ENCODE results near the gene SMG1.

Gene SMG1

GRCh38 chr16:18816286-18816685 is 109.9 kb downstream of the SMG1 start:
- no peak overlapping the region for H3K27ac ChIP-seq
- TF ChIP-seq CTCF (conservative IDR thresholded peaks at IDR 0.05) (no peak), ZFX (IDR thresholded peaks at IDR 0.05) (no peak)

DNA sequence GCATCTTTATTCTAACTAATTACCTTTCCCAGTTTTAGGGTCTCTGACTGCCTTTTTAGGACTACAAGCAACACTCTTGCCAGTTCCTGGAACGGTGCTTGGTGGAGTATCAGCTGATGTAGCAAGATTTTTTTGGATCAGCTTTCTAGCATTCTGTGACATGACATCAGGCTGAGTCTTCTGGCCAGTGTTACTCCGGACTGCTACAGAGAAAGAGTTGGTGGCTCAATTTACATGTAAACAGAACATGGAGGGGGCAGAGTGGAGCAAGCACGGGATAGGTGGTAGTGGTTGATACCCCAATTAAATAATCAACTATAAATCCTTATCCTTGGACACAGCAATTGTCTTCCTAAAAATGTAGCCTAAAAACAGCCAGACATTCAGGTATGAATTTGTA is 114.3 kb downstream of the SMG1 start:
- TF ChIP-seq ZFX (IDR thresholded peaks at IDR 0.05) (no peak), CTCF (conservative IDR thresholded peaks at IDR 0.05) (no peak)
- no peak overlapping the region for H3K27ac ChIP-seq

- no peak overlapping the region for H3K27ac ChIP-seq
- TF ChIP-seq ZFX (IDR thresholded peaks at IDR 0.05) (no peak), CTCF (conservative IDR thresholded peaks at IDR 0.05) (no peak)
Observed at GRCh38 chr16:18809165-18809564, 117.0 kb downstream of the SMG1 start.

GRCh38 chr16:18805257-18805773 is 120.9 kb downstream of the SMG1 start:
- TF ChIP-seq CTCF (conservative IDR thresholded peaks at IDR 0.05) (no peak), ZFX (IDR thresholded peaks at IDR 0.05) (no peak)
- no peak overlapping the region for H3K27ac ChIP-seq

DNA sequence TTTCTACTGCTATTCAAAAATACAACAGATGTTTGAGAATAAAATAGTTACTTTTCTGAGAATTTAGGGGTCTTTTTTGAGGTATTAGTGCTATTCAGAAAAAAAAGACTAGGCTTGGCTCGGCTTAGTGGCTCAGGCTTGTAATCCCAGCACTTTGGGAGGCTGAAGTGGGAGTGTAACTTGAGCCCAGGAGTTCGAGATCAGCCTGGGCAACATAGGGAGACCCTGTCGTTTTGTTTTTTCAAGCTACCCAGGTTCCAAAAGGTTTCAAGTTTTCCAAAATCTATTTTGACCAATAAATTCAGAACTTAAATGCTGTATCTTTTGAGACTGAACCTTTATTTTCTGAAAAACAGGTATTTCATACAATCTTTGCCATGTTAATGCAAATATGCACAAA is 121.7 kb downstream of the SMG1 start:
- no peak overlapping the region for H3K27ac ChIP-seq
- no peak for TF ChIP-seq ZFX (IDR thresholded peaks at IDR 0.05)
- TF ChIP-seq CTCF (conservative IDR thresholded peaks at IDR 0.05) = no peak

- no peak for TF ChIP-seq CTCF (conservative IDR thresholded peaks at IDR 0.05)
- TF ChIP-seq ZFX (IDR thresholded peaks at IDR 0.05) = no peak
- no peak overlapping the region for H3K27ac ChIP-seq
Observed at GRCh38 chr16:18803569-18804462, 122.4 kb downstream of the SMG1 start.

GRCh38 chr16:18802767-18803343 is 123.4 kb downstream of the SMG1 start:
- H3K27ac ChIP-seq = peak overlapping the region; percentile 91; the same call in 1 of the 2 replicates
- TF ChIP-seq CTCF (conservative IDR thresholded peaks at IDR 0.05) (no peak), ZFX (IDR thresholded peaks at IDR 0.05) (no peak)

Measured in C4-2B (cell line).